Measurements from ENCODE around the gene RGS16.

The RGS16 gene

GRCh38 chr1:182556279-182556678, 47.9 kb downstream of the RGS16 start:
- Histone ChIP-seq H3K27ac (replicated peaks) (no peak overlapping the region), H3K4me3 (replicated peaks; ENCODE audit: insufficient read depth, low read length) (no peak overlapping the region), H3K27me3 (ENCODE audit: insufficient read depth, poor library complexity, severe bottlenecking) (no peaks in the 10 kb centered on the region)
- TF ChIP-seq SPI1 (IDR thresholded peaks at IDR 0.05; ENCODE audit: borderline replicate concordance, low read depth) (no peak), GABPA (IDR thresholded peaks at IDR 0.05; ENCODE audit: low read depth) (no peak), CTCF (IDR thresholded peaks at IDR 0.05; ENCODE audit: insufficient read depth, low read length) (no peak), POLR2AphosphoS5 (IDR thresholded peaks at IDR 0.05; ENCODE audit: low read depth) (no peak), REST (IDR thresholded peaks at IDR 0.05; ENCODE audit: insufficient replicate concordance, low read depth) (no peak)
- no peak for DNase-seq (ENCODE audit: low read depth in 1 of 2, low spot score in 1 of 2)

GRCh38 chr1:182555493-182555892, 48.7 kb downstream of the RGS16 start:
- no peak for DNase-seq (ENCODE audit: low read depth in 1 of 2, low spot score in 1 of 2)
- H3K4me3 ChIP-seq (replicated peaks; ENCODE audit: insufficient read depth, low read length): no peak overlapping the region

DNA sequence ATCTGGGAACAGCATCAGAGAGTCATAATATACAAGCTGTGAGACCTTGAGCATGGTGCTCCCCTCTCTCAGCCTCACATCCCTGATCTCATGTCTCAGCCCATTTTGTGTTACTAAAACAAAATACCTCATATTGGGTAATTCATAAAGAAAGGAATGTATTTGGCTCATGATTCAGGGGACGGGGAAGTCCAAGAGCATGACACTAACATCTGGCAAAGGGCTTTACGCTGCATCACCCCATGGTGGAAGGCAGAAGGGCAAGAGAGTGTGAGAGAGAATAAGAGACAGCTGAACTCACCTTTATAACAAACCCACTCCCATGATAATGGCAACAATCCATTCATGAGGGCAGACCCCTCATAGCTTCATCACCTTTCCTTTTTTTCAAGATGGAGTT, 51.7 kb downstream of the RGS16 start:
- H3K4me3 ChIP-seq (replicated peaks; ENCODE audit: insufficient read depth, low read length): no peak overlapping the region
- DNase-seq (ENCODE audit: low read depth in 1 of 2, low spot score in 1 of 2): no peak
- TF ChIP-seq SPI1 (IDR thresholded peaks at IDR 0.05; ENCODE audit: borderline replicate concordance, low read depth) (no peak), REST (IDR thresholded peaks at IDR 0.05; ENCODE audit: insufficient replicate concordance, low read depth) (no peak)
- no peaks in the 10 kb centered on the region for H3K27me3 ChIP-seq (ENCODE audit: insufficient read depth, poor library complexity, severe bottlenecking)
- no peak overlapping the region for H3K27ac ChIP-seq (replicated peaks)

More at GRCh38 chr1:182555493-182555892, 48.7 kb downstream of the RGS16 start:
- Histone ChIP-seq H3K27ac (replicated peaks) (no peak overlapping the region), H3K27me3 (ENCODE audit: insufficient read depth, poor library complexity, severe bottlenecking) (no peaks in the 10 kb centered on the region)
- no peak for TF ChIP-seq POLR2AphosphoS5 (IDR thresholded peaks at IDR 0.05; ENCODE audit: low read depth)
- TF ChIP-seq REST (IDR thresholded peaks at IDR 0.05; ENCODE audit: insufficient replicate concordance, low read depth): no peak
- no peak for TF ChIP-seq SPI1 (IDR thresholded peaks at IDR 0.05; ENCODE audit: borderline replicate concordance, low read depth)
- TF ChIP-seq CTCF (IDR thresholded peaks at IDR 0.05; ENCODE audit: insufficient read depth, low read length): no peak
- TF ChIP-seq GABPA (IDR thresholded peaks at IDR 0.05; ENCODE audit: low read depth): no peak

DNA sequence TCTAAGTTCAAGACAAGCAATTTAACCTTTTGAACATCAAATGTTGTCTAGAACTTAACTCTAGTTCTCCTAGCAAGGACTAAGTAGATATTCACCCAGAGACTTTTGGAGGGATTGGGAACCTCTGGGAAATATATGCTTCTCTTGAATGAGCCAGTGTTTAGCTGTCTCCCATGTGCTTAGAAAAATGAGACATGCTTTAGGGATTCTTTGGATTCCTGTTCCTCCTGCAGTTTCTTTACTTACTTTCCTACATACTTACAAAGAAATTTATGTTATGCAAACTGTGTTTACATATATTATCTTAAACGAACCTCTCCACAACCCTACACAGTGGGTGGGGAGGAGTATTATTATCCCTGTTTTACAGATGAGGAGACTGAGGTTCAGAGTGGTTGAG, 54.4 kb downstream of the RGS16 start:
- no peaks in the 10 kb centered on the region for H3K27me3 ChIP-seq (ENCODE audit: insufficient read depth, poor library complexity, severe bottlenecking)
- H3K4me3 ChIP-seq (replicated peaks; ENCODE audit: insufficient read depth, low read length): no peak overlapping the region
- no peak for TF ChIP-seq SPI1 (IDR thresholded peaks at IDR 0.05; ENCODE audit: borderline replicate concordance, low read depth)
- no peak for TF ChIP-seq REST (IDR thresholded peaks at IDR 0.05; ENCODE audit: insufficient replicate concordance, low read depth)
- no peak for TF ChIP-seq GABPA (IDR thresholded peaks at IDR 0.05; ENCODE audit: low read depth)
- TF ChIP-seq CTCF (IDR thresholded peaks at IDR 0.05; ENCODE audit: insufficient read depth, low read length): no peak
- TF ChIP-seq POLR2AphosphoS5 (IDR thresholded peaks at IDR 0.05; ENCODE audit: low read depth): no peak
- no peak overlapping the region for H3K27ac ChIP-seq (replicated peaks)
- no peak for DNase-seq (ENCODE audit: low read depth in 1 of 2, low spot score in 1 of 2)
